Stomach (tissue), 9 donors: ENCODE data around the gene CACNA1E. TPM values are rescaled to one million over a fixed set of nuclear protein-coding genes. Genes with fewer than 3 reads are reported as not detected.

Source experiments
- DNase-seq, 2 donors: peaks; one replicate each; pipeline versions ENCODE4 v3.0.0 to v3.0.0-alpha.2; 2013 to 2019
- H3K27ac ChIP-seq, 5 donors: fragments of 200-600 bp in 4 of 5; sonication (generic) in 4 of 5; one replicate each; pipeline ENCODE4 v1.5.1; 2013 to 2019; ENCODE audit warnings: mild to moderate bottlenecking in 1 of 5, moderate library complexity in 1 of 5
- H3K27me3 ChIP-seq, 3 donors: fragments of 200-600 bp; sonication (generic); one replicate each; pipeline ENCODE4 v1.5.1; 2017 to 2019; ENCODE audit warnings: mixed run types in 1 of 3
- H3K36me3 ChIP-seq, 4 donors: fragments of 200-600 bp; sonication (generic); 1 replicate in 3 of 4; 2 replicates in 1 of 4; pipeline ENCODE4 v1.5.1; 2016 to 2019
- H3K4me1 ChIP-seq, 4 donors: fragments of 200-600 bp; sonication (generic); one replicate each; pipeline ENCODE4 v1.5.1; 2016 to 2019
- H3K4me3 ChIP-seq, 4 donors: fragments of 200-600 bp; sonication (generic) in 3 of 4; one replicate each; pipeline ENCODE4 v1.5.1; 2016 to 2019; ENCODE audit warnings: mild to moderate bottlenecking in 1 of 4
- H3K9me3 ChIP-seq, 4 donors: fragments of 200-600 bp; sonication (generic); one replicate each; pipeline ENCODE4 v1.5.1; 2016 to 2019
- CTCF ChIP-seq, 7 experiments: fragments of 450-650 bp in 4 of 7; fragments of 200-600 bp in 3 of 7; sonication (generic) in 3 of 7; IDR thresholded peaks; one replicate each; pipeline ENCODE4 v1.5.1; 2016 to 2019; ENCODE audit warnings: antibody characterized with exemption in 7 of 7, control low read depth in 2 of 7, mild to moderate bottlenecking in 1 of 7
- EP300 ChIP-seq: sonication (generic); formaldehyde crosslinking; IDR thresholded peaks from one replicate; pipeline ENCODE4 v1.6.1; 2017; ENCODE audit warnings: antibody characterized with exemption
- POLR2A ChIP-seq, 4 donors: fragments of 450-650 bp; IDR thresholded peaks; one replicate each; pipeline ENCODE4 v1.6.1; 2016; ENCODE audit warnings: antibody characterized with exemption in 4 of 4, control low read depth in 2 of 4, mild to moderate bottlenecking in 1 of 4, moderate library complexity in 1 of 4
- POLR2AphosphoS5 ChIP-seq, 3 donors: sonication (generic); formaldehyde crosslinking; IDR thresholded peaks; one replicate each; pipeline ENCODE4 v1.6.1; 2016; ENCODE audit warnings: antibody characterized with exemption in 3 of 3
- WGBS, 5 donors: extraction: QIAGEN DNeasy Blood & Tissue Kit in 3 of 5; methylation state at CpG; one replicate each; pipeline versions ENCODE4 v1.1.5 to v1.1.7; 2013 to 2018; 5-methylcytosine and 5-hydroxymethylcytosine counted together
- intact Hi-C: fragments of 100-400 bp; cut with DNase I; formaldehyde crosslinking; loops from one replicate; pipeline ENCODE4 v1.15.1; 2023; ENCODE audit warnings: low total_unique reads
- polyA plus RNA-seq, 3 donors: library from polyadenylated mRNA; stranded (reverse); fragments of 200-250 nt; gene quantifications; one replicate each; pipeline ENCODE4 v1.2.3, GENCODE V29; 2013
- total RNA-seq, 5 donors: library from RNA; depleted of rRNA; stranded (reverse); fragments of >200 nt; gene quantifications; one replicate each; pipeline versions ENCODE4 v1.1.0 to v1.2.3, GENCODE V29; 2014 to 2016
- donor health status: healthy with polysubstance abuse.
- donor health status: Bipolar disorder and iron deficiency.
- donor health status: healthy.

Gene CACNA1E
- total and polyA plus RNA-seq, 8 donors, result under 0.01 to 1.8 (median 0.01) TPM; not detected in 4

GRCh38 chr1:181484821-181485220, 1.5 kb downstream of the CACNA1E start:
- TF ChIP-seq POLR2AphosphoS5 (IDR thresholded peaks at IDR 0.05) (no peak), CTCF (IDR thresholded peaks at IDR 0.05) (no peak), EP300 (no peak), POLR2A (IDR thresholded peaks at IDR 0.05) (no peak)
- peak overlapping the region in 1 of 4 donors; percentile 20 for H3K4me3 ChIP-seq
- no peak overlapping the region for H3K27ac ChIP-seq
- H3K27me3 ChIP-seq, result peaks cover 20 to 56% (median 55%) of the 10 kb centered on the region in 3 donors
- 49 to 81% (median 73%) methylated on average over 2 of the region's 2 CpGs for WGBS, 5 donors
- DNase-seq, result no peak
- H3K4me1 ChIP-seq, result peaks cover 12 to 35% (median 25%) of the 10 kb centered on the region in 4 donors
- no peaks in the 10 kb centered on the region for H3K36me3 ChIP-seq
- intact Hi-C loops, result no loop called here
- no peaks in the 10 kb centered on the region for H3K9me3 ChIP-seq

- Histone ChIP-seq H3K27me3 (peaks cover 20 to 61% (median 55%) of the 10 kb centered on the region in 3 donors), H3K36me3 (no peaks in the 10 kb centered on the region), H3K4me3 (peak overlapping the region in 1 of 4 donors; percentile 20), H3K9me3 (no peaks in the 10 kb centered on the region), H3K4me1 (peaks cover 12 to 37% (median 26%) of the 10 kb centered on the region in 4 donors), H3K27ac (no peak overlapping the region)
- WGBS, 5 donors, result 3 to 11% (median 5%) methylated on average over 42 of the region's 42 CpGs
- TF ChIP-seq POLR2AphosphoS5 (IDR thresholded peaks at IDR 0.05) (no peak), CTCF (IDR thresholded peaks at IDR 0.05) (no peak), EP300 (no peak)
- peak in 1 of 2 donors; percentile 74 for DNase-seq
- intact Hi-C loops, result no loop called here
Observed at GRCh38 chr1:181485287-181486097, 2.2 kb downstream of the CACNA1E start.

GRCh38 chr1:181486098-181486420, 2.7 kb downstream of the CACNA1E start:
- Histone ChIP-seq H3K4me1 (peaks cover 12 to 37% (median 26%) of the 10 kb centered on the region in 4 donors), H3K27me3 (peaks cover 20 to 65% (median 55%) of the 10 kb centered on the region in 3 donors), H3K27ac (no peak overlapping the region), H3K4me3 (peak overlapping the region in 1 of 4 donors; percentile 20), H3K9me3 (no peaks in the 10 kb centered on the region), H3K36me3 (no peaks in the 10 kb centered on the region)
- 7 to 26% (median 10%) methylated on average over 8 of the region's 8 CpGs for WGBS, 5 donors
- TF ChIP-seq CTCF (IDR thresholded peaks at IDR 0.05), result no peak
- no peak for TF ChIP-seq POLR2A (IDR thresholded peaks at IDR 0.05)
- TF ChIP-seq EP300, result no peak
- no peak for TF ChIP-seq POLR2AphosphoS5 (IDR thresholded peaks at IDR 0.05)
- intact Hi-C loops, result no loop called here
- no peak for DNase-seq

- no peak overlapping the region for H3K27ac ChIP-seq
- H3K9me3 ChIP-seq, result no peaks in the 10 kb centered on the region
- no peak for DNase-seq
- 76 to 96% (median 85%) methylated on average over 1 of the region's 1 CpG for WGBS, 5 donors
- peaks cover 0 to 16% (median 8%) of the 10 kb centered on the region in 4 donors for H3K4me1 ChIP-seq
- no peaks in the 10 kb centered on the region for H3K36me3 ChIP-seq
- no peak overlapping the region for H3K4me3 ChIP-seq
- TF ChIP-seq CTCF (IDR thresholded peaks at IDR 0.05), result no peak
- no peak for TF ChIP-seq EP300
- peaks cover 9 to 39% (median 29%) of the 10 kb centered on the region in 3 donors for H3K27me3 ChIP-seq
- intact Hi-C loops, result no loop called here
Observed at GRCh38 chr1:181488866-181489265, 5.5 kb downstream of the CACNA1E start.
